COLO668 (cell line): ENCODE measurements around the gene AFAP1L1.
A peak's percentile ranks its signal among the peaks of the same experiment; 100 is the strongest.

Source experiments
- DNase-seq: peaks from one replicate; lab custom pipeline; 2025; ENCODE audit not compliant: unreplicated experiment; lab: John Stamatoyannopoulos, UW

AFAP1L1 gene

GRCh38 chr5:149310947-149311658 is 39.4 kb downstream of the AFAP1L1 start:
- no peak for DNase-seq

GRCh38 chr5:149313151-149313841 is 41.6 kb downstream of the AFAP1L1 start:
- DNase-seq: peak; percentile 16

GRCh38 chr5:149314571-149315111 is 43.0 kb downstream of the AFAP1L1 start:
- DNase-seq: no peak

GRCh38 chr5:149315753-149316152 is 44.1 kb downstream of the AFAP1L1 start:
- DNase-seq: no peak

- DNase-seq: peak; percentile 7
Measured at GRCh38 chr5:149317281-149318048, 45.8 kb downstream of the AFAP1L1 start.

GRCh38 chr5:149319174-149319573 is 47.5 kb downstream of the AFAP1L1 start:
- DNase-seq: no peak

GRCh38 chr5:149320791-149321330 is 49.2 kb downstream of the AFAP1L1 start:
- DNase-seq: peak; percentile 59

GRCh38 chr5:149322518-149322917 is 50.9 kb downstream of the AFAP1L1 start:
- DNase-seq: no peak

- no peak for DNase-seq
Measured at GRCh38 chr5:149323210-149323609, 51.6 kb downstream of the AFAP1L1 start.

GRCh38 chr5:149323621-149324205 is 52.1 kb downstream of the AFAP1L1 start:
- DNase-seq: no peak

- DNase-seq: no peak
Measured at GRCh38 chr5:149324641-149325040, 53.0 kb downstream of the AFAP1L1 start.

- no peak for DNase-seq
Measured at GRCh38 chr5:149325166-149325735, 53.6 kb downstream of the AFAP1L1 start.

- no peak for DNase-seq
Measured at GRCh38 chr5:149325894-149326293, 54.2 kb downstream of the AFAP1L1 start.

- DNase-seq: no peak
Measured at GRCh38 chr5:149326611-149327010, 55.0 kb downstream of the AFAP1L1 start.

- no peak for DNase-seq
Measured at GRCh38 chr5:149328177-149328576, 56.5 kb downstream of the AFAP1L1 start.

- no peak for DNase-seq
Measured at GRCh38 chr5:149333711-149334443, 62.2 kb downstream of the AFAP1L1 start.

- peak; percentile 78 for DNase-seq
Measured at GRCh38 chr5:149337736-149338135, 66.1 kb downstream of the AFAP1L1 start.

GRCh38 chr5:149338364-149338763 is 66.7 kb downstream of the AFAP1L1 start:
- DNase-seq: peak; percentile 31

- no peak for DNase-seq
Measured at GRCh38 chr5:149340920-149341319, 69.3 kb downstream of the AFAP1L1 start.

GRCh38 chr5:149341876-149342275 is 70.2 kb downstream of the AFAP1L1 start:
- DNase-seq: no peak
